Measurements from ENCODE around the gene MTF1.
A peak's percentile ranks its signal among the peaks of the same experiment; 100 is the strongest.
"Not testable (repeated sequence)": the region's sequence is repeated elsewhere in the genome, so short reads cannot be mapped to it uniquely, and the experiment has no call there.

Gene MTF1

DNA sequence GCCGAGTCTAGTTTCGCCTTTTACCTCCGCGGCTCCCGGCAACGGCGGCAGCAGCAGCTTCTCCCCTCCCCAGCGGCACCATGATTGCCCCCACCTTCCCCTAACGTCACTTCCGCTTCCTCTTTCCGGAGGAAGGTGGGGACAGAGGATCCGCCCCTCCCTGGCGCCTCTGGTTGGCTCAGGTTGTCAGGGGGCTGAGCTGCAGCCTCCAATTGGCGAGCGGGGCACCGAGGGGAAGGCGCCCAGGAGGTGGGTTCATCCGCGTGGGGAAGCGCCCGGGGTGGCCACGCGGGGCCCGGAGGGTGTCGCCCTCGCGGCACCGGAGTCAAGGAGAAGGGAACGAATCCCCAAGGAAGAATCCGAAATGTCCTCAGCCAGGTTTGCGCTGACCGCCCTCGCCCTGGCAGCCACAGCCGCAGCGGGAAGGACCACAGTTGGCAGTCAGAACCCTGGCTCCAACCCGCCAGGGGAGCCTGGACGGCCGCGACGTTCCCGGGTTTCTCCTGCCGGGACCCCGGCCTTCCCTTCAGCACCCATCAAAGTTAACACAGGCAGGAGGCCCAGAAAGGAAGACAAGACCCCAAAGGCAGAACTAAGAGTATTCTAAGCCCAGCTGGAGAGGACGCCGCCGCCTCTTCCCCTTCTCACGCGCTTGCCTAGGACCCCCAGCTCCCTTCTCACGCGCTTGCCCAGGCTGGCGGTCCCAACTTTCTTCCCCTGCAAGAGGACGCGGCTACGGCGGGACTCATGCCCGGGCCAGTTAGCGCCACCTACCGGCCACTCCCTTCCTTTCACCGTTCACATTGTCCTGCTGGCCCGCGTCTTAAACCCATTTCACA, at the start of gene MTF1:
Gene MTF1 (minus strand): TSS at position 86 of the 839 bp plus-strand sequence. CDS start 1,934 bp downstream, outside the sequence.
- TF ChIP-seq, protein P1, sequence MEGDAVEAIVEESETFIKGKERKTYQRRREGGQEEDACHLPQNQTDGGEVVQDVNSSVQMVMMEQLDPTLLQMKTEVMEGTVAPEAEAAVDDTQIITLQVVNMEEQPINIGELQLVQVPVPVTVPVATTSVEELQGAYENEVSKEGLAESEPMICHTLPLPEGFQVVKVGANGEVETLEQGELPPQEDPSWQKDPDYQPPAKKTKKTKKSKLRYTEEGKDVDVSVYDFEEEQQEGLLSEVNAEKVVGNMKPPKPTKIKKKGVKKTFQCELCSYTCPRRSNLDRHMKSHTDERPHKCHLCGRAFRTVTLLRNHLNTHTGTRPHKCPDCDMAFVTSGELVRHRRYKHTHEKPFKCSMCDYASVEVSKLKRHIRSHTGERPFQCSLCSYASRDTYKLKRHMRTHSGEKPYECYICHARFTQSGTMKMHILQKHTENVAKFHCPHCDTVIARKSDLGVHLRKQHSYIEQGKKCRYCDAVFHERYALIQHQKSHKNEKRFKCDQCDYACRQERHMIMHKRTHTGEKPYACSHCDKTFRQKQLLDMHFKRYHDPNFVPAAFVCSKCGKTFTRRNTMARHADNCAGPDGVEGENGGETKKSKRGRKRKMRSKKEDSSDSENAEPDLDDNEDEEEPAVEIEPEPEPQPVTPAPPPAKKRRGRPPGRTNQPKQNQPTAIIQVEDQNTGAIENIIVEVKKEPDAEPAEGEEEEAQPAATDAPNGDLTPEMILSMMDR (IDR thresholded peaks at IDR 0.05; ENCODE audit: low read depth, low read length, missing control alignments) = peak; percentile 91
- H3K4me3 ChIP-seq (ENCODE audit: low read depth, low read length) = peak within 1 kb of the TSS; percentile 91
- in situ Hi-C loops (cut with HindIII; ENCODE audit: low sequenced_read_pairs) = loop anchor here (5.0 kb wide), 1 partner anchor 33 kb away; no protein-coding TSS in a partner anchor
- peak; percentile 95 for DNase-seq (ENCODE audit: low read depth)

DNA sequence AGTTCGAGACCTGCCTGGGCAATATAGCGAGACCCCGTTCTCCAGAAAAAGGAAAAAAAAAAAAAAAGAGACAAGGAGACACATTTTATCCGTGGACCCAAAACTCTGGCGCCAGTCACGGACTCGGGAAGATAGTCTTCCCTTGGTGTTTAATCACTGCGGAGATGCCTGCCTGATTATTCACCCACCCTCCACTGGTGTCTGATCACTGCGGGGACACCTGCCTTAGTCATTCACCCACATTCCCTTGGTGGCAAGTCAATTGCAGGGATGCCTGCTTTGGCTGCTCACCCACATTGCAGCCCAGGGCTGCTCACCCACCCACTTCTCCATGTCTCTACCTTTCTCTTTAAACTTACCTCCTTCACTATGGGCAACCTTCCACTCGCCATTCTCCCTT, 49.1 kb upstream of the MTF1 start:
- DNase-seq (ENCODE audit: low read depth); H3K4me3 ChIP-seq (ENCODE audit: low read depth, low read length); in situ Hi-C loops (cut with HindIII; ENCODE audit: low sequenced_read_pairs): not testable (repeated sequence)

DNA sequence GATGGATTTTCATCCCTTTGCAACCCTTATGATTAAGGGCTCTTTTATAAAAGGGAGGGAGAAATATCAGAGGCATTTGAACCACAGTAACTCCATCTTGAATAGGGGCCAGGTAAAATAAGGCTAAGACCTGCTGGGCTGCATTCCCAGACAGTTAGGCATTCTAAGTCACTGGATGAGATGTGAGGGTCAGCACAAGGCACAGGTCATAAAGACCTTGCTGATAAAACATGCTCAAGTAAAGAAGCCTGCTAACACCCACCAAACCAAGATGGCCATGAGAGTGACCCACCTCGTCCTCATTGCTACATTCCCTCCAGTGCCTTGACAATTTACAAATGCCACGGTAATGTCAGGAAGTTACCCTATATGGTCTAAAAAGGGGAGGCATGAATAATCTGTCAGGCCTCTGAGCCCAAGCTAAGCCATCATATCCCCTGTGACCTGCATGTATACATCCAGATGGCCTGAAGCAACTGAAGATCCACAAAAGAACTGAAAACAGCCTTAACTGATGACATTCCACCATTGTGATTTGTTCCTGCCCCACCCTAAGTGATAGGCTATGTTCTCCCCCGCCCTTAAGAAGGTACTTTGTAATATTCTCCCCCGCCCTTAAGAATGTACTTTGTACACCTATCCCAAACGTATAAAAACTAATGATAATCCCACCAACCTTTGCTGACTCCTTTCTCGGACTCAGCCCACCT, 48.2 kb upstream of the MTF1 start:
- DNase-seq (ENCODE audit: low read depth); in situ Hi-C loops (cut with HindIII; ENCODE audit: low sequenced_read_pairs); H3K4me3 ChIP-seq (ENCODE audit: low read depth, low read length): not testable (repeated sequence)

DNA sequence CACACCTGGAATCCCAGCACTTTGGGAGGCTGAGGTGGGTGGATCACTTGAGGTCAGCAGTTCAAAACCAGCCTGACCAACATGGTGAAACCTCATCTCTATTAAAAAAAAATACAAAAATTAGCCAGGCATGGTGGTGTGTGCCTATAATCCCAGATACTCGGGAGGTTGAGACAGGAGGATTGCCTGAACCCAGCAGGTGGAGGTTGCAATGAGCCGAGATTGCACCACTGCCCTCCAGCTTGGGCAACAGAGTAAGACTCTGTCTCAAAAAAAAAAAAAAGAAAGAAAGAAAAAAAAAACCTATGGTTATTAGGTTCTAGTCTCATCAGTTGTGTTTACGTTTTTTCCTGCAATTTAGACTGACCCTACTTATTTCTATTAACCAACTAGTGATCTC, 47.2 kb upstream of the MTF1 start:
- DNase-seq (ENCODE audit: low read depth); in situ Hi-C loops (cut with HindIII; ENCODE audit: low sequenced_read_pairs); H3K4me3 ChIP-seq (ENCODE audit: low read depth, low read length): not testable (repeated sequence)

DNA sequence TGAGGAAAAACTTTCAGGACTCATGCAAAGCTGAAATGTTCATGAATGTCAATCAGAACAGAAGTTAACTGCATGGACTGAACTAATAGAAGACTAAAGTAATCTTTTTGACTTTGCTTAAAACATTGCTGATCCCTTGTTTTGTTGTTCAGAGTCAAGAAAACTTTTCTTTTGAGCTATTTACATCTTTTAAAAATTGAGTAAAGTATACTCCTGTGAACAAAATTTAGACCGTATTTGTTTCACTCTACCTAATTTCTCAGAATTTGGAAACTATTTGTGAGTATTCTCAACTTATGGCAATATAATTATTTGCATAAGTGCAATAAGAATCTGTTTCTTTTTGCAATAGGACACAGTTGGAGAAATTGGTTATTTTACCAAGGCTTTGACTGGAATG, 46.3 kb upstream of the MTF1 start:
- in situ Hi-C loops (cut with HindIII; ENCODE audit: low sequenced_read_pairs) = no loop called here
- no peak for DNase-seq (ENCODE audit: low read depth)
- TF ChIP-seq, protein P1 (IDR thresholded peaks at IDR 0.05; ENCODE audit: low read depth, low read length, missing control alignments) = no peak
- H3K4me3 ChIP-seq (ENCODE audit: low read depth, low read length) = no peak overlapping the region

DNA sequence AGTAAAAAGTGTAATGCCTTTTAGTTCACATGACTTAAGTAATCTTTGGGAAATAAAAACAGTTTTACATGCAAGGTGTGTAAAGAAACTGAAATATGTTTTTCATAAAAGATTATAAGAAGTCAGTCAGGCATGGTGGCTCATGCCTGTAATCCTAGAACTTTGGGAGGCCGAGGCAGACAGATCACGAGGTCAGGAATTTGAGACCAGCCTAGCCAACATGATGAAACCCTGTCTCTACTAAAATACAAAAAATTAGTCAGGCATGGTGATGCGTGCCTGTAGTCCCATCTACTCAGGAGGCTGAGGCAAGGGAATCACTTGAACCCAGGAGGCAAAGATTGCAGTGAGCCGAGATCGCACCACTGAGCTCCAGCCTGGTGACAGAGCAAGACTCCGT, 44.5 kb upstream of the MTF1 start:
- in situ Hi-C loops (cut with HindIII; ENCODE audit: low sequenced_read_pairs); DNase-seq (ENCODE audit: low read depth); H3K4me3 ChIP-seq (ENCODE audit: low read depth, low read length): not testable (repeated sequence)

DNA sequence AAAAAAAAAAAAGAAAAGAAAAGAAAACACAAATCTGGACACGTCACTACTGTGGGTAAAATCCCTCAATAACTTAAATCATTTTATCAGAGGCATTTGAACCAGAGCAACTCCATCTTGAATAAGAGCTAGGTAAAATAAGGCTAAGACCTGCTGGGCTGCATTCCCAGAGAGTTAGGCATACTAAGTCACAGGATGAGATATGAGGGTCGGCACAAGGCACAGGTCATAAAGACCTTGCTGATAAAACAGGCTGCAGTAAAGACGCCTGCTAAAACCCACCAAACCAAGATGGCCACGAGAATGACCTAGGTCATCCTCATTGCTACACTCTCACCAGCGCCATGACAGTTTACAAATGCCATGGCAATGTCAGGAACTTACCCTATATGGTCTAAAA, 43.6 kb upstream of the MTF1 start:
- no peak for DNase-seq (ENCODE audit: low read depth)
- TF ChIP-seq, protein P1 (IDR thresholded peaks at IDR 0.05; ENCODE audit: low read depth, low read length, missing control alignments) = no peak
- in situ Hi-C loops (cut with HindIII; ENCODE audit: low sequenced_read_pairs) = no loop called here

DNA sequence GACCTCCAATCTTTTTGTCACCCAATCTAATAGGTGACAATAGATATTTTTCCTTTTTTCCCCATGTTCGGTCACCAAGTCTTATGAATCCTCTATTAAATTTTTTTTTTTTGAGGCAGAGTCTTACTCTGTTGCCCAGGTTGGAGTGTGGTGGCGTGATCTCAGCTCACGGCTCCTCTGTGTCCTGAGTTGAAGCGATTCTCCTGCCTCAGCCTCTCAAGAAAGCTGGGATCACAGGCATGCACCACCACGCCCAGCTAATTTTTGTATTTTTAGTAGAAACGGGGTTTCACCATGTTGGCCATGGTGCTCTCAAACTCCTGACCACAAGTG, 42.5 kb upstream of the MTF1 start:
- DNase-seq (ENCODE audit: low read depth) = no peak
- TF ChIP-seq, protein P1 (IDR thresholded peaks at IDR 0.05; ENCODE audit: low read depth, low read length, missing control alignments) = no peak
- in situ Hi-C loops (cut with HindIII; ENCODE audit: low sequenced_read_pairs) = no loop called here
- H3K4me3 ChIP-seq (ENCODE audit: low read depth, low read length) = no peak overlapping the region

More for the DNA sequence above, 43.6 kb upstream of the MTF1 start:
- H3K4me3 ChIP-seq (ENCODE audit: low read depth, low read length) = no peak overlapping the region

Data from astrocyte of the cerebellum (primary cell).